Suppressor macrophage treated with lipopolysaccharide for 4 hours (primary cell): Measurements from ENCODE around the gene TSPAN9.

Experiments
- DNase-seq: peaks from one replicate; pipeline ENCODE4 v3.0.0-alpha.2; 2020

Gene TSPAN9

DNA sequence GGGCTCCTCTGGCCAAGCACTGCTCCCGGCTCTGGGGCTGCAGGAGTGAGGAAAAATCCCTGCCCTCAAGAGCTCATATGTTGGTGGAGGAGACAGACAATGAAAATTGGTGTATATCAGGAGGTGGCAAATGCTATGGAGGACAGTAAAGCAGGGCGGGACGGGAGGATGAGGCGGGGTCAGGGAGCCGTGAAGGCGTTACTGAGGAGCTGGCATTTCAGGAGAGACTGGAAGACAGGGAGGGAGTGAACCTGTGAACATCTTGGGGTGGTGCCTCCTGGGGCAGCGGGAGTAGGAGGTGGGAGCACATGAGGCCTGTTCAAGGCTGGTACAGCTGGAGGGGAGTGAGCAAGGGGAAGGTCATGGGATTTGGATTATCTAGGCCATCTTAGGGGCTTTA is 26.6 kb downstream of the TSPAN9 start:
- no peak for DNase-seq

DNA sequence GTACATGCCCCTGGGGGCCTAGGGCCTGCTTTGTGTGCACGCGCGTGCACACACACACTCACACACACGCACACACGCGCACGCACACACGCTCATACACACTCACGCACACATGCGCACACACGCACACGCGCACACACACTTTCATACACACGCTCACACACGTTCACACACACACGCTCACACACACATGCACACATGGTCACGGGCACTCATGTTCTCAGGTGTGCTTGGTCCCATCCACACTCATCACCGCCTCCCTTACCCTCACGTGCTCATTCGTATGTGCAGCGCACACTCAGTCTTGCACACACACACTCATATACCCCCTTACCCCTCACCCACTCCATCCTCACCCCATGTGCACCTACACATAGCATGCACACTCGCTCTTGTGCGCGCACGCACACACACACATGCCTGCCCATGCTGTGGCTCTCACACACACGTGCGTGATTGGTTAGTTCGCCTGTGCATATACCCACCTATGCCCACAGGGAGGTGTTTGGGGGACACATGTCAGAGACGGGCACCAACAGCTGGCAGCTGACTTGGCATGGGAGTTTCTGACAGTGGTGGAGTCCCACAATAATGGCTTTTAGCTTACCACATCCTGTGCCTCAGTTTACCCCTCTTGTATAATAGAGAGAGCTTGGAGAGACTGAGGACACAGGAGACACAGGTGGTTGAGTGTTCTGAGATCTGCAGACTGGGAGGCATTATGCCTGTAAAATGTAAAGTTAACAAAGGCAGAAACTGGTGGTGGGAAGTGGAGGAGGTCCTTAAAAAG is 28.7 kb downstream of the TSPAN9 start:
- DNase-seq, result no peak

DNA sequence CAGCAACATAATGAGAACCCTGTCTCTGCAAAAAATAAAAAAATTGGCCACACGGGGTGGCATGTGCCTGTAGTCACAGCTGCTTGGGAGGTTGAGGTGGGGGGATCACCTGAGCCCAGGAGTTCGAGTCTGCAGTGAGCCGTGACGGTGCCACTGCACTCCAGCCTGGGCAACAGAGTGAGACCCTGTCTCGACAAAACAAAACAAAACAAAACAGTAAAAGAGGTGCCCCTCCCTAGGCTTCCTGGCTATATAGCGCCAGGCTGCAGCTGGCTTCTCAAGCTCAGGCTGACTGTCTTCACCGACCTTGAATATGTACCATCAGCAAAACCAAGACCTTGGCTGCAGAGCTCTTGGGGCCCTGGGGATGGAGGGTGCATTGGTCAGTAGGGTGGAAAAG is 29.4 kb downstream of the TSPAN9 start:
- DNase-seq, result no peak

DNA sequence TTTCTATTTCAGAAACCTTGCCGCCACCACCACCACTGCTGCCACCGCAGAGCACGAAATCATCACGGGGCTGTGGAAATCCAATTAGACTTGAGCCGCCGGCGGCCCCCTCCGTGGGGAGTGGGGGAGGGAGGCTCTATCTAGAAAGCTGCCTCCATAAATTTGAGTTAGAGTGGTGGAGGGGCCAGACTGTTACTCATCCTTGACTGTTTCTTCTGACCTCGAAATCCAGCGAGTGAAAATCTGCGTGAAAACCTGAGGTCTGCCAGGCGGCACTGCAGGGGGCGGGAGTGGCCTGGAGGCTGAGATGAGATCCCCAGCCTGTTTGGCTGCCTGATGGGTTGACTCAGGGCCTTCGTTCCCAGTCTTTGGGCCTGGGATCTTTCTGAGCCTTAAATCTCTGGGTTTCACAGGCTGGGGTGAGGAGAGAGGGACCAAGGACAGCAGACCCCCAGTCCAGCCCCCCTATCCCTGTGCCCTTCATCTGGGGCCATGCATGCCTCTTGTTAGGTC is 29.9 kb downstream of the TSPAN9 start:
- DNase-seq, result no peak

DNA sequence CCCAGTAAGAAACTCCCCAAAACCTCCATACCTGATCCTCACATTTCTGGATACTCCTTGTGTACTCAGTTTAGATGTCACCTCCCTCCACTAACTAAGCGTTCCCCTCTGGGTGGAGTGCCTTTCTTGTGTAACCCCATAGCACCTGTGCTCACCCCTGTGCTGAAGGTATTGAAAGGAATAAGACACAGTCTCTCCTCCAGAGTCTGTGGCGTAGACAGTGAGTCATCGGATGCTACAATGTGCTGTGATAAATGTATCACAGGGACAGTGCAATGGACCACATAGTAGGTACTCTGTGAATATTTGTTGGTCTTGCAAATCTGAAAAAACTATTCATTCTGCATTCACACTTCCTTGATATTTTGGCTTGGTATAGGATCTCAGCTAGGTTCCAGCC is 30.8 kb downstream of the TSPAN9 start:
- no peak for DNase-seq

DNA sequence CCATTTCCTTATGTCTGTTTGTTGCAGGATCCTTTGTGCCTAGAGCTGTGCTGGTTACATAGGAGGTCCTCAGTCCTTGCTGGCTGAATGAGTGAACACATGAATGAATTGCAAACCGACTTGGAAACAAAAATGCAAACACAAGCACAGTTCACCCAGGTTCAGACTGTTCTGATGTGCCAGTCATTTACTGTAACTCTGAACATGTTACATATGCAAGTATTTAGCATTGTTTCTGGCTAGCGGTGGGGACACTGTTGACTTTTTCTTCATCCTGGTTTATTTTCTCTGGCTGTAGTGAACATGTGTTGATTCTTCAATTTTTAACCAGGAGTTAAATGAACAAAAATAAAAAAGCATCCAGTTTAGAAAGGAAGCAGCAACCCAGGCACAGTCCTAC is 33.4 kb downstream of the TSPAN9 start:
- DNase-seq, result no peak

DNA sequence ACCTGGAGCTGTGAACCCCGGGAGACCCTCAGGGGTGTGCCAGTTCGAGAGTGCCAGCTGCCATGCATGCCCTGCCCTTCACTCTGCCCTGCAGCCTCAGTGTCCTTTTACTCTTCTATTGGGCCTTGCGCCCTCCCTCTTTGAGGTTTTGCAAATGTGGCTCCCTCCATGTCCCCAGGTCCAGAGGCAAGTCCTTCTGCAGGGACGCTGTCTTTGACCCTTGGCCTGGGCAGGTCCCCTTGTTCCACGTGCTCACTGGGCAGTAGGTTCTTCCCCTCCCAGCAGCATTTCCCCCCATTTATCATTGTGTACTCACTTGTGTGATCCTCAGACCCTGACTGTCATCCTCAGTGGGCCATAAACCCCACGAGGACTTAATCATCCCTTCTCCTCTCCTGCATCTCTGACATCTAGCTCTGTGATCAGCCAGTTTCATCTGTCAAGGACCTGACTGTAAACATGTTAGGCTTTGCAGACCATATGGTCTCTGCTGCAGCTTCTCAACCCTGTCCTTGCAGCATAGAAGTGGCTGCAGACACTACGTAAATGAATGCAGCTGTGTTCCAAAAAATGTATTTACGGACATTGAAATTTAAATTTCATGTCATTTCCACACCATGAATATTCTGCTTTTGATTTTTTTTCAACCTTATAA is 36.6 kb downstream of the TSPAN9 start:
- no peak for DNase-seq

DNA sequence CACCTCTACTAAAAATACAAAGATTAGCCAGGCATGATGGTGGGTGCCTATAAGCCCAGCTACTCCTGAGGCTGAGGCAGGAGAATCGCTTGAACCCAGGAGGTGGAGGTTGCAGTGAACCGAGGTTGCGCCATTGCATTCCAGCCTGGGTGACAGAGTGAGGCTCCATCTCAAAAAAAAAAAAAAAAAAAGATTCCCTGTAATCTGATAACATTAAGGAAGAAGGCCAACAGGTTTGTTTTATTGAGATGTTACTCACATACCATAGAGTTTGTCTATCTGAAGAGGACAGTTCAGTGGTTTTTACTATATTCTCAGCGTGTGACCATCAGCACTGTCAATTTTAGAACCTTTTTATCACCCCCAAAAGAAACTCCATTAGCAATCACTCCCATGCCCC is 37.5 kb downstream of the TSPAN9 start:
- no peak for DNase-seq

DNA sequence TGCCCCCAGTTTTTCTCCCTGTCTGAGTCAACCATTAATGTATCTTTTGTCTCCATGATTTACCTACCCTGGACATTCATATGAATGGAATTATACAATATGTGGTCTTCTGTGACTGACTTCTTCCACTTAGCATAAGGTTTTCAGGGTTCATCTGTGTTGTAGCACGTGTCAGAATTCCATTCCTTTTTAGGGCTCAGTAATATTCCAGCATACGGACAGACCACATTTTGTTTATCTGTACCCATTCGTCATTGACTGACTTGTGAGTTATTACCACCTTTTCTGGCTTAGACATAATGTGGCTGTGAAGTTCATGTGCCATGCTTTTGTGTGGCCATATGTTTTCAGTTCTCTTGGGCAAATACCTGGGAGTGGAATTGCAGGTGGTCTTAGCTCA is 37.9 kb downstream of the TSPAN9 start:
- DNase-seq, result no peak

DNA sequence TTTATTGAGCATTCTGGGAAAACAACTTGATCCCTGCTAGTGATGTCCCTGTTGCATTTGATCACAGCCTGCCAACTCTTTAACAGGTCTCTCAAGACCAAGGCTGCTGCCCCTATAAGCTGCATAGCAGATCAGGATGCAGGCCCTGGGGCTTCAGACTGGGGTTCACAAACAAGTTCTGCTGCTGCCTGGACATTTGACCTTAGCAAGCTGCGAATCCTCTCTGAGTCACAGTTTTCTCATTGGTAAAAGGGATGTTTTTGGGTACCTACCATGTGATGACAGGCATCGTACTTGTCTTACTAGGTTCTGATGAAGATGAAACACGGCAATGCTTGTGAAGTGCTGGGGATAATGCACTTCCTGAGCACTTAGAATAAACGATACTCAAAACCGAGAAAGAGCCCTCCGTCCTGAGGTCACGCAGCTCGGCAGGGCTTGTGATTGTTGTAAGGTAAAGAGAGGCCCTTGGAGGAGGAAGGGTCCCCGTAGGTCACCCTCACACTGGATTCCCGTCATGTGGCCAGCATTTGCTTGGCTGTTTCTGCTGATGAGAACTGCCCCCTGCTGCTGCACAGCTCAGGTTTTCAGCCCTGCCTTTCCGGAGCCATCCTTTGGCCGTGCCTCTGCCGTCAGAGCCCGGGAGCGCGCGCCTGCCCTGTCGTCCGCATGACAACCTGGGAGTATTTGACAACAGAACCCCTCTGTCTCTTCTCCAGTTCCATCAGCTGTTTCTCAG is 39.1 kb downstream of the TSPAN9 start:
- no peak for DNase-seq

DNA sequence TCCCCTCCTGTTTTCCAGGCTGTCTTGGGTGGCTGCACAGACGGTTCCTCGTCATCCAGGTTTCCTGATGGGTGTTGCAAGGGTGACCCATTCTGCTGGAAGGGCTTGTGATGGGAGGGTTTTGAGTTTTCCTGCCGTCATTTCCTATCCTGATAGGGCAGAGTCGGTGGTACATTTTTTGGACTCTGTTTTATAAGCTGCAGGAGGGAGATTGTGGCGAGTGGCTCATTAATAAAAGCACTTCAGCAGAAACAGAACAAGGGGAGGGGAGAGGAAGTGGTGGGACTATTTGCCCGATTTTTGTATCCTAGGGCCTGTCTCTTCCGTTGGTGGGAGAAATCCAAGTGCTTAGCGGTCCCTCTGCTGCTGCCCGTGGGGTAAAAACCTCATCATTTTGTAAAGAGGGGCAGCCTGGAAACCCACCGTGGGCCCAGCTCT is 40.0 kb downstream of the TSPAN9 start:
- DNase-seq, result no peak

DNA sequence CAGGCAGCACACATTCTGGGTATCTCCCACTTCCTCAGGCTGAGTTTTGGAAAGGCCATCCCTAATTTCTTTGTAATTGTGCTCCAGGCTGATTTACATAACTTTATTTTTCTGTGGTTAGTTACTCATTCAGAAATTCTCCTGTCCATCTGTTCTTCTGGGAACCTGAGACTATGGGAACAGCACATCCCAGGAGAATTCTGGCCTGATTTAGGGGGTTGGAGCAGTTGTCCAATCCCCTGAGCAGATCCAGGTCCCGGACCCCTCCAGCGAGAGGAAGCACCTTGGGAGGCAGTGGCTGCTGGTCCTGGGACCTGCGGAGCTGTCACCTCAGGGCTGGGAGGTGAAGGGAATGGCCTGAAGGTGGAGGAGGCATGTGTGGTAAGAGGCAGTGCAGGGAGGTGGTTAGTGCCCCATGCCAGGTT is 40.4 kb downstream of the TSPAN9 start:
- DNase-seq, result no peak

DNA sequence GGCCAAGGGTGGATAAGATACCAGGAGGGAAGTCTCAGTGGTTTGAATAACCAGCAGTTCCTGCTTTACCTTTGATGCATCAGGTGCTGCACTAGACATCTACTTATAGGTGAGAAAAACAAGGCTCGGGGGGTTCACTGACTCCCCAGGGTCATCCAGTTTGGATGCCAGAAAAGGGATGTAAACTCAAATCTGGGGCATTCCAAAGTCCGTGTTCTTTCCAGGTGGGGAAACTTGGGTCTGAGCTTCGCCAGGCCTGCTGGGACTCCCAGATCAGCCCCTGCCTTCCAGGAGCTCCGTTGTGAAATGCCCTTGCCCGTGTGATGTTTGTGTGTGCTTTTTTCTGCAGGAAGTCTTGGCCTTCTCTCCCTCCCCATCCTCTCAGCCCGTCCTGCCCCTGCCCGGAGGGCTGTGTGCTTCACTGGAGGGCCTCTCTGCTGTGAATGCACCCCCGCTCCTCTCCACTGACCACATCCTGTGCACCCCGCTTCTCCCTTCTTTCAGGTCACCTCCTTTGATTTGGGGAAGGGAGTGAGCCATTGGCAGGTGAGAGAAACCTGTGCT is 42.1 kb downstream of the TSPAN9 start:
- DNase-seq, result no peak

DNA sequence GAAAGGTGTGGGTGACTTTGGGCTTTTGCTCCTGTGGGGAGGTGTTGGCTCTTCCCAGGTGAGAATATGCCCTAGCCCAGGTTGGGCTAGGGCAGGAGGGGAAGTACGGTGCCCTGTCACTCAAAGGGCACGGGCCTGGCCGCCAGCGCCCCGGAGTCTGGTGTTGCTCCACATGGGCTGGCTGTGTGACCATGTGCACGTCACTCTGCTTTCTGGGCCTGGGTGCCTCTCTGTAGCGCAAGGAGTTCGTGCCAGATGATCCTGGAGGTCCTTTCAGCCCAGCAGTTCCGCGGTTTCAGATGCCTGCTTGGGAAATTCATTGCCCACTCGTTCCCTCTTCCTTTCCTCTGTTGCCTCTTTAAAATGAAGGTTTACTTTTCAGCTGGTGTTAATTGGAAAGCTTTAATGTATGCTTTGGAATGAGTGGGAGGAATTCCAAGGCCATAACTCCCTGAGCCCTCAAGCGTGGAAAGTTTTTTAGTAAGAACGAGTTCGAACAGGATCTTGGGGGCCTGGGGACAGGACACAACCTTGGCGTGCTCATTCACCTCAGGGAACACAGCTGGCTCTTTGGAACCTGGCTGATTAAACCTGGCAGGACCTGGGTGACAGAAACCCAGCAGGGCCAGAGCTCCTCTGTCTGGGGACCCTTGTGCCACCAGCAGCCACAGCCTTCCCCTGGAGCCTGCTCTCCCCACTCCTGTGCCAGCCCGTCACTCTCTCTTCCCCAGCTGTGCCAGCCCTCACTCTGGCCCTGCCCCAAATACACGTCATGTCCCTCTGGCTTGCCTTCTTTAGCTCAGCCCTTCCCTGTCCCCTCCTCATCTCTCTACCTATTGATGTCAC is 42.8 kb downstream of the TSPAN9 start:
- no peak for DNase-seq

DNA sequence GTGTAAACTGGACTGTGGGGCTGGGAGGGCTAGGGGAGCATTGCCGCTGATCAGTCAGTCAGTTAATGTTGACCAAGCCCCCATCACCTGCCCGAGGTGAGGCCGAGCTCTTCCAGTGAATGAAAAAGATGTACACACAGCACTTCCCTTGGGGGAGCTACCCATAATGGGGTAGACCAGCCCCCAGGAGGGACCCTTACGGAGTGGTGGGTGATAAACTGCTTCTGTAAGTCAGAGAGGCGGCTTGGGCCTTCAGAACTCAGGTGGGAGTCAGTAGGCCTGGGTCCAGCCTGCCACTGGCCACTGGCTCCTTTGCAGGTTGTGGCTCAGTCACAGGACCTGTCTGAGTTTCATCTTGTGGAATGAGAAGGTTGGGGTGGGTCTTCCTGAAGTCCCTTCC is 43.5 kb downstream of the TSPAN9 start:
- no peak for DNase-seq

DNA sequence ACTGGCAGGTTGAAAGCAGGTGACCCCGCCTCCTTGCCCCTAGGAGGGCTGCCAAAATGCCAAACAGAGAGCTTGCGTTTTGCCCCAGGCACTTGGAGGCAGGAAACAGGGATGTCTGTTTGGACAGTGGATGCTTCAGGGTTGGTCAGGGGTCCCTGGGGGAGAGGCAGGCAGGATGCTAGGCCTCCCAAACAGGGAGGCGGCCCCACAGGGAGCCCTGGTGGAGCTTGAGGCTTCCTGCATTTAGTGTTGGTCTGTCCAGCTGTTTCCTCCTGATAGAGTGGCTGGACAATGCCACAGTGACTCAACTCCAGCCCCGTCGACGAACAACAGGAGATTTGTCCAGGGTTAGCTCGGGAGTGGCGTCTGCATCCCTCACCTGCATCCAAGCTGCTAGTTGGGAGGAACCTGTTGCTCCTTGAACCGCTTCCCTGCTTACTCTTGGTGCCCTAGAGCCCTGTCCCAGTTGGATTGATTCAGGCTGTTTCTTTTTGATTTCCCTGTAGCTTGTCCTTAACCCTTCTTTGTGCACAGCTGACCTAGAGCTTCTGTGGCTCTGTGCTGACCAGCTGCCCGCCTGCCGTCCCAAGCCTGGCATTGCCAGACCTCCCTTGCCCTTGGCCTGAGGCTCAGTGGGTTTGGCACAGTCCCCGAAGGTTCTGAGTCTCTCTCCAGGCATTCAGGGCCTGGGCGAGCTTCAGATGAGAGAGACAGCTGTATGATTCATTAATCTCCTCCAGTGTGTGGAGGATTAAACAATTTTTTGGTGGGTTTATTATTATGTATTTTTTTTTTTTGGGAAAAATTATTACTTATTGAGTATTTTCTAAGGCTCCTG is 45.9 kb downstream of the TSPAN9 start:
- DNase-seq, result no peak

DNA sequence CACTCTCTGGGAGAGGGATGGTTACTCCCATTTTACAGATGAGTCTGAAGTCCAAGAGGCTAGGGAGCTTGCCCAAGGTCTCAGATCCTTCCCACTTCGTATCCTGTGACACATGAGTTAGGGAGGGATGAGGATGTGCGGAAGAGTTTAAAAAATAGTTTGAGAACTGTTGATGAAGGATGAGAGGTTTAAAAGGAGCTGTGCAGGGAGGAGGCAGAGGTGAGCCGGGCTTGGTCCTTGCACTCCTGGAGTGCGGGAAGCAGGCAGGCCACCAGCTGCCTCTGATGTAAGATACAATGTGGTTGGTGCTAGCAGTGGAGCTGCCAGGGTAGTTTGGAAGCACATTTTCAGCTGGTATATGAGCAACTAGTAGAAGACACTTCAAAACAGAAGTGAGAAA is 46.5 kb downstream of the TSPAN9 start:
- DNase-seq, result no peak

DNA sequence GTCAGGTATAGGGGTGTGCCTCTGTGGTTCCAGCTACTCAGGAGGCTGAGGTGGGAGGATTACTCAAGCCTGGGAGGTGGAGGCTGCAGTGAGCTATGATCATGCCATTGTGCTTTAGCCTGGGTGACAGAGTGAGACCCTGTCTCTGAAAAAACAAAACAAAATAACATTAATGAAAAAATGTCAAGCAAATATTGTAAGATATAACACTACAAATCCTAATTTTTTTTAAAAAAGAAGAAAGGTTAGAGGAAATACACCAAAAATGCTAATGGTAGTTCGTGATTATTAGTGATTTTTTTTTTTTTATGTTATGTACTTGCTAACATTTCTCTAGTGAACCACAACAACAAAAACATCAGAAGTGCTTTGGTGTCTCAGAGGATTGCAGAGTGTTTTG is 47.7 kb downstream of the TSPAN9 start:
- DNase-seq, result no peak

DNA sequence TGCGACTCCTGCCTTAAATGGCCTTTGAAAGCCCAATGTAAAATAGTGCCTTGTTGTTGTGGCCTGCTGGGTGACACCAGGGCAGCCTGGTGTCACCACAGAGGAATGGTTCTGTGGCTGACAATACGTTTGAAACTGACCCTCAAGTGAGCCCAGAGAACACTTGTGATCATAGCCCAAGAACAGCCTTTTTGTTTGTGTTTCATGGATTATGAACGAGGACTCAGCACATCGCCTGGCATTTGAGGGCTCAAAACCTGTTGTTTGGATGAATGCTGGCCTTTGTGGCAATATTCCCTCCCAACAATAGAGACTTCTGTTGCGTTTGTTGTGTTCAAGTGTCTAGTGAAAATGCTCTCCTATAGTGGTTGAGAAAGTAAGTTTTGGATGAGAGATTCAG is 48.5 kb downstream of the TSPAN9 start:
- DNase-seq, result no peak

DNA sequence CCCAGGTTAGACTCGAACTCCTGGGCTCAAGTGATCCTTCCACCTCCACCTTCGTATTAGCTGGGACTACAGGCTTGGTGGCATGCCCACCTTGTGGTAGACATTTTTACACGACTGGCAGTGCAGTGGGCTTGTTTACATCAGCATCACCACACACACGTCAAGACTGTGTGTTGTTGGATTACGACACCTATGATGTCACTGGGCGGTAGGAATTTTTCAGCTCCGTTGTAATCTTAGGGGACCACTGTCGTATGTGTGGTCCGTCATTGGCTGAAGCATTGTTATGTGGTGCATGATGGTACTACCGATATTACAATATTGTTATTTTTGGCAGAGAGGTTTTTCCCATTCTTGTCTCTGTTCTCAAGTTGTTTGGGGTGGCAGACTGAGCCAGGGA is 50.7 kb downstream of the TSPAN9 start:
- DNase-seq, result no peak

DNA sequence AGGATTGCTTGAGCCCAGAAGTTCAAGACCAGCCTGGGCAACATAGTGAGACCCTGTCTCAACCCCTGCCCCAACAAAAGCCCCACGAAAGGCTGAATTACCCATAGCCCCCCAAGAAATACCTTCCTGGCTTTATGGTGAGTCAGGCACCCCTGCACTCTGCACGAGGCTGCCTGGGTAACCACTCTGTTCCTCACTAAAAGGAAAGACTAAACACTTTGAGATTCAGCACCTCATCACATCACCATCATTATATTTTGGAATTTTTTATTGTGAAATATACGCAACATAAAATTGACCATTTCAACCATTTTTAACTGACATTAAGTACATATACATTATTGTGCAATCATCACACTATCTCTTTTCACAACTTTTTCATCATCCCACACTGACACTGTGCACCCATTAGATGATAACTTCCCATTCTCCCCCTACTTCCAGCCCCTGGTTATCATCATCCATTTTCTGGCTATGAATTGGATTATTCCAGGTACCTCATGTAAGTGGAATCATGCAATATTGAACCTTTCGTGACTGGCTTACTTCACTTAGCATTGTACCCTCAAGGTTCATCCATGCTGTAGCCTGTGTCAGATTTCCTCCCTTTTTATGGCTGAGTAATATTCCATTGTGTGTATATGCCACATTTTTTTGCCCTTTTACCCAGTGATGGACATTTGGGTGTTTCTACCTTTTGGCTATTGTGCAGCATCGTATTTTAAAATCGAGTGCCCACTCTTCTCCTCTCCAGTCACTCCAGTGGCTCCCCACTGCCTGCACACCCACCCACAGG is 51.5 kb downstream of the TSPAN9 start:
- no peak for DNase-seq
